Body of pancreas (tissue), 4 donors: ENCODE results near the gene SCFD2.

Source experiments
- POLR2A ChIP-seq, 3 donors: fragments of 450-650 bp; IDR thresholded peaks; one replicate each; pipeline ENCODE4 v1.6.1; 2016; ENCODE audit warnings: antibody characterized with exemption in 3 of 3, mild to moderate bottlenecking in 2 of 3
- TF ChIP-seq, protein P1 (sequence below), 7 experiments: fragments of 450-650 bp in 4 of 7; fragments of 200-600 bp in 3 of 7; sonication (generic) in 3 of 7; IDR thresholded peaks; one replicate each; pipeline ENCODE4 v1.5.1; 2016 to 2019; ENCODE audit warnings: antibody characterized with exemption in 7 of 7

- no peak for TF ChIP-seq POLR2A (IDR thresholded peaks at IDR 0.05)
- TF ChIP-seq, protein P1, sequence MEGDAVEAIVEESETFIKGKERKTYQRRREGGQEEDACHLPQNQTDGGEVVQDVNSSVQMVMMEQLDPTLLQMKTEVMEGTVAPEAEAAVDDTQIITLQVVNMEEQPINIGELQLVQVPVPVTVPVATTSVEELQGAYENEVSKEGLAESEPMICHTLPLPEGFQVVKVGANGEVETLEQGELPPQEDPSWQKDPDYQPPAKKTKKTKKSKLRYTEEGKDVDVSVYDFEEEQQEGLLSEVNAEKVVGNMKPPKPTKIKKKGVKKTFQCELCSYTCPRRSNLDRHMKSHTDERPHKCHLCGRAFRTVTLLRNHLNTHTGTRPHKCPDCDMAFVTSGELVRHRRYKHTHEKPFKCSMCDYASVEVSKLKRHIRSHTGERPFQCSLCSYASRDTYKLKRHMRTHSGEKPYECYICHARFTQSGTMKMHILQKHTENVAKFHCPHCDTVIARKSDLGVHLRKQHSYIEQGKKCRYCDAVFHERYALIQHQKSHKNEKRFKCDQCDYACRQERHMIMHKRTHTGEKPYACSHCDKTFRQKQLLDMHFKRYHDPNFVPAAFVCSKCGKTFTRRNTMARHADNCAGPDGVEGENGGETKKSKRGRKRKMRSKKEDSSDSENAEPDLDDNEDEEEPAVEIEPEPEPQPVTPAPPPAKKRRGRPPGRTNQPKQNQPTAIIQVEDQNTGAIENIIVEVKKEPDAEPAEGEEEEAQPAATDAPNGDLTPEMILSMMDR (IDR thresholded peaks at IDR 0.05), result no peak
Observed at GRCh38 chr4:52883183-52883621, 482.7 kb downstream of the SCFD2 start.
